GM12801 (cell line): ENCODE data around the gene GRAMD2A.

Source experiments
- TF ChIP-seq, protein P1 (sequence below): IDR thresholded peaks from one replicate; pipeline ENCODE4 v1.5.1; 2011; ENCODE audit warnings: control low read depth; ENCODE audit not compliant: insufficient read length; ENCODE audit errors: extremely low read depth

The GRAMD2A gene

DNA sequence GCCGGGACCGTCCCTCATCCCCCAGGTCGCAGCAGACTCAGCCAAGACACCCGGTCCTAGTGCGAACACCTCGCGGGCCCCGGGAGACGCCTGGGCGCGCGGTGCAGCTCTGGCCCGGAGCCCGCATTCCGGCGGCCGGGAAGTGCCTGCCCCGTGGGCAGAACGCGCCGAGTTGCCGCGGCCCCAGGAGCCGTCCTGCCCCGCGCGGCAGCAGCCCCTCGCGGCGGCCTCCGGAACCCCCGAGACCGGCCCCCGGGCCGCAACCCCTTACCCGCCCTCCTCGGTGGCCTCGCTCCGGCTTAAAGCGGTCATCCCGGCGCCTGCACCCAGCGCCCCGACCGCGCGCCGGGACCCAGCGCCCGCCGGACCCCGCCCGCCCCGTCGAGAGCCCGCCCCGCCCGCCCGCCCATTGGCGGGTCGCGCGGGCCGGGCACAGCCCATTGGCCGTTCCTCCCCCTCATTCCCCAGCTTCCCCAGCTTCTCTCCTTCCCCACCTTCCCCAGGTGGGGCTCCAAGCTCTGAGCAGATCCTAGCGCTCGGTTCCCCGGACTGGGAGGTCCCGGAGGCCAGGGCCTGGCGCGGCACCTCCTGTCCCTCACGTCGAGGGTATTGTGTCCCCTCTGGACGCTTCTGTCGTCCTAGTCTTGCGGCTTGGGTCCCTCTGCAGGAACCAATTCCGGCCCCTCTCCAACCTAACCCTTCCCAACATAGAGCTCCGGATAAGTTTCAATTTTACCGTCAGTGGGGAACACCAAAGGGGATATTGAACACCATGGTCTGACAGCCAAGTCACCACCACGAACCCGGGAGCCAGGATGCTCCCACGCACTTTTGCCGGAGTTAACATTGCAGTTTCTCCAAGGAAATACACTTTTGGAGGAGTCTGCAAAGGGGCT lies at the start of gene GRAMD2A:
TSS of gene GRAMD2A (minus strand) at position 328 of the 896 bp plus-strand sequence.
- TF ChIP-seq, protein P1, sequence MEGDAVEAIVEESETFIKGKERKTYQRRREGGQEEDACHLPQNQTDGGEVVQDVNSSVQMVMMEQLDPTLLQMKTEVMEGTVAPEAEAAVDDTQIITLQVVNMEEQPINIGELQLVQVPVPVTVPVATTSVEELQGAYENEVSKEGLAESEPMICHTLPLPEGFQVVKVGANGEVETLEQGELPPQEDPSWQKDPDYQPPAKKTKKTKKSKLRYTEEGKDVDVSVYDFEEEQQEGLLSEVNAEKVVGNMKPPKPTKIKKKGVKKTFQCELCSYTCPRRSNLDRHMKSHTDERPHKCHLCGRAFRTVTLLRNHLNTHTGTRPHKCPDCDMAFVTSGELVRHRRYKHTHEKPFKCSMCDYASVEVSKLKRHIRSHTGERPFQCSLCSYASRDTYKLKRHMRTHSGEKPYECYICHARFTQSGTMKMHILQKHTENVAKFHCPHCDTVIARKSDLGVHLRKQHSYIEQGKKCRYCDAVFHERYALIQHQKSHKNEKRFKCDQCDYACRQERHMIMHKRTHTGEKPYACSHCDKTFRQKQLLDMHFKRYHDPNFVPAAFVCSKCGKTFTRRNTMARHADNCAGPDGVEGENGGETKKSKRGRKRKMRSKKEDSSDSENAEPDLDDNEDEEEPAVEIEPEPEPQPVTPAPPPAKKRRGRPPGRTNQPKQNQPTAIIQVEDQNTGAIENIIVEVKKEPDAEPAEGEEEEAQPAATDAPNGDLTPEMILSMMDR, result no peak

DNA sequence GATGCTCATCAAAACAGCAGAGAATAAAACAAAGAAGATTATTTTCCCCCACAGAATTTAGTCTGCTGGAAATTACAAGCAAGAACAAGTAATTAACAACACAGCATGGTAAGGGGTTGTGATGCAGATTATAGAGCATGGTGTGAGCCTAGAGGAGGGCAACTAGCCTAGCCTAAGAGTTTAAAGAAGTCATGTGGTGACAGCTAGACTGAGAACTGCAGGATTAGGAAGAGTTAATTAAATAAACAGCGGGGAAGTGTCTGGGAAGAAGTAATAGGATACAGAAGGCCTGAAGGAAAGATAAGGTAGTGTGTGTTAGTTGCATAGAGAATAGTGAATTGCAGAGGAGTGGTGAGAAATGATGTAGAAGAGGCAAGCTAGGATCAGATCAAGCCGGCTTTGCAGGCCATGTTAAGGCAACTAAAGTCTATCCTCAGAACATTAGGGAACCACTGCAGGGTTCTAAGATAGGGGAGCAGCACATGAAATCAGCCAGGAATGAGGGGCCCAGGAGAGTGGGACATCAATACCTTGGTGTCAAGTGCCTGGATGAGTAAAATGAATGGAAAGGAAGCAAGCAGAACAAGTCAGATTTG lies 45.3 kb upstream of the GRAMD2A start:
- TF ChIP-seq, protein P1, result no peak

DNA sequence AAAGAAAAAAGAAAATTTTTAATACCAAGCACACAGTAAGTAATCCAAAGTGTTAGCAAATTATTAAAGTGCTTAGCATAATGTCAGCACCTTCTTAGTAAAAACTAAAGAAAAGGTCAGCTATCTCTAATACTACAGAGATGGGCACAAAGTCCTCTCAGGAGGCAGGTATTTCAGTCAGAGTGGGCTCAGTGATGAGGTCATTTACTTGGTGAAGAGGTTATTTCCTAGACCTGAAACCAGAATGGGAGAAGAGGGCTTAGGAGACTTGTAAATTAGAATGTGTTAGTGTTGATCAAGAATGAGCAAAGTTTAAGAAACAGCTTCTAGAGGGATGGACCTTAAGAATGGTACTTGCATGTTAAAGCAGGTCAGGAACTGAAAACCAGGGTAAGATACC lies 42.1 kb upstream of the GRAMD2A start:
- TF ChIP-seq, protein P1, result no peak

DNA sequence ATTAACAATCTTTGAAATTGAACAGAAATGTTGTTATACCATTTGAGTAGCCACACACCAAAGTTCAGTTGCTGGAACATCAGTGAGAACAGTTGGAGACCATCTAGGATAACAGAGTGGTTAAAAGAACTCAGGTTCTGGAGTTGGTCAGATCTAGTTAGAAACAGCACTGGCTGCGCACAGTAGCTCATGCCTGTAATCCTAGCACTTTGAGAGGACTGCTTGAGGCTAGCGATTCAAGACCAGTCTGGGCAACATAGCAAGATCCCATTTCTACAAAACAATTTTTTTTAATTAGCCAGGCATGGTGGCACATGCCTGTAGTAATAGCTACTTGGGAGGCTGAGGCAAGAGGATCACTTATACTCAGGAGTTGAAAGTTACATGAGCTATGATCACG lies 41.0 kb upstream of the GRAMD2A start:
- TF ChIP-seq, protein P1, result no peak

DNA sequence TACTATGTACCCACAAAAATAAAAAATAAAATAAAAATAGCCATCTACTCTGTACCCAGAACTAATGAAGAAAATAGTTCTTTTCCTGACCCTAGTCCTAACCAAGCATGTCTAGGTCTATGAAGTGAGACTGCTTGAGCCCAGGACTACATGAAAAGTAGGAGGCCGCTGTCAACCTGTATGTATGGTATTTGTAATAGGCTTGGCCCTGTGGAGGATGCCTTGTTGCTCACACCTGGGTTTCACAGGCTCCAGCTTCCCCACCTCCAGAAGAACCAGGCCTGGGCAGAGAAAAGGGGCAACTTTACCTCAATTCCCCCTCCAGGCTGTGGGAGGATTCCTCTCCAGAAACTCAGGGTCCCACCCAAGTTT lies 40.3 kb upstream of the GRAMD2A start:
- TF ChIP-seq, protein P1, result no peak

DNA sequence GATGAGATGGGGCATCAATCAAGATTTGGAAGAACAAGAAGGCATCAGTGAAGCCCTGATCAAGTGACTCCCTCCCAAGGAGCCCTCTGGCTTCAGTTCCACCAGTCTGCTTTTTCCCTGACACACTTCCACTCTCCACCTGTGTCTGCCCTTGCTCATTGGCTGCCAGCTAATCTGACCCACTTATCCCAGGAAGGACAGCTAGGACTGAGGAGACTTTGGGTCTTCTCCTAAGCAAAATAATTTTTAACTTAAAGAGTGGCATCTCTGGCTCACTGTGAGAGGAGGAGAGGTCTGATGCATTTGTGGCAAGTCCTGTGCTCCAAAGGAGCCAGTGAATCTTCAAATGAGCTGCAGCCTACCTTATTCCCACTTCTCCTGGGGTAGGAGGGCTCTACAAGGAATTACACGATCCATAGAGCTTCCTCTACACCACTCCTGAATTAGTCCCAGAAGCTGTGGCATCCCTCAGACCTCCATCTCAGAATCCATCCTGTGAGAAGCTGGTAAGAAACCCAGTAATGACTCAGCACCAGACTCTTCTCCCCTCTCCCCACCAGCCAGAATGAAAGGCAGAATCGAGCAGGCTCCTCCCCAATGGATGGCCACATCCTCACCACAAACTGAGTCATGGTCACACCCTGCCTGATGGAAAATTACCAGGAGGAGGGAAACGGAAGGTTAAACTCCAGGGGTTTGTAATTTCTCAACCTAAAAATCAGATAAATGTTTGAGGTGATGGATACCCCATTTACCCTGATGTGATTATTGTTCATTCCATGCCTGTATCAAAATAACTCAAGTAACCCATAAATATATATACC lies 39.7 kb upstream of the GRAMD2A start:
- TF ChIP-seq, protein P1, result no peak

DNA sequence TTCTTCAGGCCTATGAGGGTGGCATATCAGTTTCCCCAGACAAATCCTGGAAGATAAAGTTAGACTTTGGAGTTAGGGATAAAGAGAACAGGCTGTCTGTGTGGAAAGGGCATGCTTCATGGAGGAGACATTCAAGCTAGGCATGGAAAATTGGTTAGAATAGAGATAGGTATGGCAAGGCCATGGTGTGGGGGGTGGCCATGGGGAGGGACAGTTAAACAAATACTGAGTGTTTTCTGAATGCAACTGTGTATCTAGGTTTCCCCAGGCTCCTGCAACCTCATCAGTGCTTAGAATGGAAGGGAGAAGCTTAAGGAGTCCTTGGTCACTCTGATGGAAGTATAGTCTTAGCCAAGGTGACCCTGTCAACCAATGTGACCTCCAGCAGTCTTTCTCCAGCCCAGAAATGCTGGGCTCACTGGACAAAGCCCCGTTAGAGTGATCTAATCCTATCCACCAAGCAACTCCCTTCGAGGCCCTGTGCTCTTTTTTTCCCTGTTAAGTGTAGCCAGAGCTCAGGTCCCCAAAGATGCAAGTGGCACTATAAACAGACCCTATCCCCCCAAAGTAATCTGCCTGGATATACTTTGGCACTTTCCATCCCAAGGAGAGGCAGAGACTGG lies 38.9 kb upstream of the GRAMD2A start:
- TF ChIP-seq, protein P1, result no peak
